Activated effector memory CD4-positive, alpha-beta T cell treated with anti-CD3 and anti-CD28 coated beads, Interleukin-2, amount 50 U/mL, for 16 hours (primary cell): Measurements from ENCODE around the gene LARGE2.

ENCODE experiments used
- DNase-seq: peaks from one replicate; pipeline ENCODE4 v3.0.0-alpha.2; 2020

The LARGE2 gene

DNA sequence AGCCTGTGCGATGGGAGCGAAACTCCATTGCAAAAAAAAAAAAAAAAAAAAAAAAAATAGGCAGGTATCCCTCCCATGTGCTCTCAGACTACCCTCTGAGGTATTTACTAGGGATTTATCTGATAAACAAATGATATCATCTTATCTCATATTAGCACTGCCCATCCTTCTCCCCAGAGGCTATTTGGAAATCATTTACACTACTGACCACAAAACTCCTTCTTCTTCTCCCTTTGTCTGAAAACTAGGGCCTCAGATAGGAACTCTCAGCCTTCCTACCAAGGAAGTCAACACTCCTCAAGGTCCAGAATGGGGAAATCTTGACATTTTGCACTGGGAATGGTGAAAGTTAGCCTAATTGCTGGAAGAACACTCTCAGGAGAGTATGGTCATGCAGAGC, 46.4 kb downstream of the LARGE2 start:
- DNase-seq: no peak

DNA sequence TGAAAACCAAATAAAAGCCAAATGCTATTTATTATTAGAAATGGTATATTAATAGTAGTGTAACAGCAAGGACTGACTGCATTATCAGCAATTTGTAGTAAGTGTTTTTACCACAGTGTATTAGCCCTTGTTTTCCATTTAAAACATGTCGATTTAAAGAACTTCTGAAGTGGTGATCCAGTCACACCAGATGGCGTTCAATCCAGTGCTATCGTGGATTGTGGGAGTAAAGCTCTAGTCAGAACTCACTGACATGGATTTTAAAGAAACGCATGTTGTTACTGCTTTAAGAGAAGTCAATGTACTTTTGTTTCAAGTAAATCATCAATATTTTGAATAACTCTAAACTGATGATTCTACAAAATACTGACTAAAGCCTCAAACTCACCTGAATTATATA, 51.1 kb downstream of the LARGE2 start:
- DNase-seq: no peak

GRCh38 chr11:45974806-45975205, 52.4 kb downstream of the LARGE2 start:
- no peak for DNase-seq
